ENCODE data around the gene PADI6. TPM values are rescaled to one million over a fixed set of nuclear protein-coding genes. Genes with fewer than 3 reads are reported as not detected.
A peak's percentile ranks its signal among the peaks of the same experiment; 100 is the strongest.

PADI6 gene
- total and polyA plus RNA-seq, 4 donors: not detected

DNA sequence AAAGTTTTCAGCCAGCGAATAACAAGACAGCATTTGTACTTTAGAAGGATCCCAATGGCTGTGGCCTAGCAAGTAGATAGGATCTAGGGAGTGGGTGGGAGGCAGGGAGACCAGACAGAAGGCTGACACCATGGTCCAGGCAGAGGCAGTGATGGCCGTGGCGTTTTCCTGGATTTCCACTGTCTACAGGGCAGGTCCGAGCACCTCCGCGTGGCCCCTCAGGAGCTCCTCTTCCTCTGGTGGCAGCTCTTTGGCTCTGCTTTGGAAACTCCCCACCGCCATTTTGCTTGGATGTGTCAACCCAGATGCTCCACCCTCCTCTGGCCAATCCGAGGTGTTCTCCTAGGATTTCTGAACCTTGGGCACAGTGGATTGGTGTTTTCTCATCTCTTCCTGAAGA is 38.9 kb upstream of the PADI6 start:
- Histone ChIP-seq H3K27me3 (ENCODE audit: control insufficient read depth in 3 of 3, insufficient read depth in 3 of 3, low read length in 2 of 3) (peaks cover 0 to 5% (median 0%) of the 10 kb centered on the region in 3 donors), H3K4me3 (no peak overlapping the region), H3K36me3 (ENCODE audit: control insufficient read depth in 4 of 4, insufficient read depth in 4 of 4, low read length in 4 of 4) (no peaks in the 10 kb centered on the region), H3K9me3 (ENCODE audit: control insufficient read depth in 4 of 4, insufficient read depth in 3 of 4, low read length in 3 of 4) (peaks cover 0 to 10% (median 0%) of the 10 kb centered on the region in 4 donors), H3K9ac (ENCODE audit: insufficient read depth in 1 of 2, low read length in 2 of 2) (no peak overlapping the region), H3K4me1 (ENCODE audit: control insufficient read depth in 5 of 5, insufficient read depth in 5 of 5, low read length in 5 of 5) (no peaks in the 10 kb centered on the region), H3K27ac (ENCODE audit: low read depth in 1 of 2, low read length in 1 of 2) (no peak overlapping the region)
- TF ChIP-seq, protein P1, sequence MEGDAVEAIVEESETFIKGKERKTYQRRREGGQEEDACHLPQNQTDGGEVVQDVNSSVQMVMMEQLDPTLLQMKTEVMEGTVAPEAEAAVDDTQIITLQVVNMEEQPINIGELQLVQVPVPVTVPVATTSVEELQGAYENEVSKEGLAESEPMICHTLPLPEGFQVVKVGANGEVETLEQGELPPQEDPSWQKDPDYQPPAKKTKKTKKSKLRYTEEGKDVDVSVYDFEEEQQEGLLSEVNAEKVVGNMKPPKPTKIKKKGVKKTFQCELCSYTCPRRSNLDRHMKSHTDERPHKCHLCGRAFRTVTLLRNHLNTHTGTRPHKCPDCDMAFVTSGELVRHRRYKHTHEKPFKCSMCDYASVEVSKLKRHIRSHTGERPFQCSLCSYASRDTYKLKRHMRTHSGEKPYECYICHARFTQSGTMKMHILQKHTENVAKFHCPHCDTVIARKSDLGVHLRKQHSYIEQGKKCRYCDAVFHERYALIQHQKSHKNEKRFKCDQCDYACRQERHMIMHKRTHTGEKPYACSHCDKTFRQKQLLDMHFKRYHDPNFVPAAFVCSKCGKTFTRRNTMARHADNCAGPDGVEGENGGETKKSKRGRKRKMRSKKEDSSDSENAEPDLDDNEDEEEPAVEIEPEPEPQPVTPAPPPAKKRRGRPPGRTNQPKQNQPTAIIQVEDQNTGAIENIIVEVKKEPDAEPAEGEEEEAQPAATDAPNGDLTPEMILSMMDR (IDR thresholded peaks at IDR 0.05; ENCODE audit: control extremely low read depth, extremely low read depth): no peak
- DNase-seq (no peak), ATAC-seq (ENCODE audit: insufficient read depth, low FRiP score) (no peak)
- WGBS, 2 donors: 90 to 93% methylated on average over 8 of the region's 8 CpGs

DNA sequence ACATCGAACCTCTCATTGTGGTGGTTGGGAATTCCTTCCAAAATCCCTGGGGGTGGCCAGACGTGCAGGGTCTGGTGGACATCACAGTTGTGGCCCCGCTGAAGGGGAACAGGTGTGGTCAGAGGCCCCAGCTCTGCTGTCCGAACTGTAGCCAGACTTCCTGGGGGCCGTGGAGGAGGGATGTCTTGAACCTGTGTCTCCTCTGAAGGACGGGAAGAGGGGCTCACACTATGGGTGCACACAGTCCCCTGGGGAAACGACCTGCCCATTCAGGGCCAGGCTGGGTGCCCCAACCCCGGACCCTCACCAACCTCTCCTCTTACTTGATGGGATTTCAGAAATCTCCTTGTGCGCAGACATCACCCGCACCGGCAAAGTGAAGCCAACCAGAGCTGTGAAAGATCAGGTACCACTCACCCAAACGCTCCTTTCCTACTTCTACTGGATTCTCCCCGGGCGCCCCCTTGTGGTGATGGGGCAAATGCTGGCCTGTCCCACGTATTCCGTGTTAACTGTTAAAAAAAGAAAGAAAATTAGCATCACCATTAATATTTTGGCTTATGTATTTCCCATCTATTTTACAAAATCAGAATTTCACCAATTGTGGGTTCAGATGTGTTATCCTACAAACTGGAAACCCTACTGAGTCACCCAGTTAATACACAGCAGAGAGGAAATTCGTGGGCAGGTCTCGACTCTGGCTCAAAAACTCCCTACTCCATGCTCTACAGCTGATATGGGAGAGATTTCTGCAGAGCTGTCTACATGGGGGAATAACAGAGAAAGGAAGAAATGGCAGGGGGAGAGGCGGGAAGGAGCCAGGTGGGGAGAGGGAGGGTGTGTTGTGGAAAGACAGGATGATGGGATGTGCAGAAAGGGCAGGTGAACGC is 35.9 kb upstream of the PADI6 start:
- Histone ChIP-seq H3K27me3 (ENCODE audit: control insufficient read depth in 3 of 3, insufficient read depth in 3 of 3, low read length in 2 of 3) (peaks cover 0 to 8% (median 0%) of the 10 kb centered on the region in 3 donors), H3K9me3 (ENCODE audit: control insufficient read depth in 4 of 4, insufficient read depth in 3 of 4, low read length in 3 of 4) (peaks cover 0 to 3% (median 0%) of the 10 kb centered on the region in 4 donors), H3K9ac (ENCODE audit: insufficient read depth in 1 of 2, low read length in 2 of 2) (no peak overlapping the region), H3K4me3 (no peak overlapping the region), H3K27ac (ENCODE audit: low read depth in 1 of 2, low read length in 1 of 2) (no peak overlapping the region), H3K4me1 (ENCODE audit: control insufficient read depth in 5 of 5, insufficient read depth in 5 of 5, low read length in 5 of 5) (no peaks in the 10 kb centered on the region), H3K36me3 (ENCODE audit: control insufficient read depth in 4 of 4, insufficient read depth in 4 of 4, low read length in 4 of 4) (no peaks in the 10 kb centered on the region)
- ATAC-seq (ENCODE audit: insufficient read depth, low FRiP score) (no peak), DNase-seq (peak; percentile 37 to 57 (median 37))
- TF ChIP-seq, protein P1 (IDR thresholded peaks at IDR 0.05; ENCODE audit: control extremely low read depth, extremely low read depth): peak; percentile 27
- 31 to 36% methylated on average over 19 to 20 of the region's 20 CpGs for WGBS, 2 donors

DNA sequence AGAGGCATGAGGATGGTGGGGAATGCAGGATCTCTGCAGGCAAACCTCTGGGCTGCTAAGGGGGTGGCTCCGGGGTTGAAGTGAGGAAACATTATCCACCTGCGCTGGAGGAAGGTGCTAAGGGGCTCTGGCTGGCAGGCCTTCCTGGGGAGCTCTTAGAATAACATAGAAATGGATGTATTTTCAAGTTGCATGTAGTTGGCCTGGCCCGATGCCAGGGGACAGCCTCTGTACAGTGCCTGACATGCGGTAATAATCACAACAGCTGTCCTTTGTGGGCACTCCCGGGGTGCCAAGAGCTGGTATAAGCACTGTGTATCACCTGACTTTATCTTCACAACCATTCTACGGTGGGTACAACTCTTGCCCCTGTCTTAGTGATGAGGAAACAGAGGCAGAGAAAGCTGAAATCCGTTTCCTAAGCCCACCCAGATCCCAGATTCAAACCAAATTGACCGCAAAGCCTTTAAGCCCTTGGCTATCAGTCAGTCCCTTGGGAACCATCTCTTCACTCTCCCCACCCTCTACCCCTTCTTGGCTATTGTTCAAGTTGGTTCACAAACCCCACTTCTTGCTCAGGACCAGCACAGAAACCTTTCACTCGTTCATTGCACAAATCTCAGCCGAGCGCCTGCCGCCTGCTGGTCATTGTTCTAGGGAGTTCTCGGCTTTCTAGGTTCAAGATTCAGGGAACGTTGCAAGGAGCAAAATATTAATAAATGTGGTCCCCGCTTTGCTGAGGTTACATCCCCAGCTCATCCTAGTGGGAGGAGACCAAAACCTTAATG is 33.1 kb upstream of the PADI6 start:
- 72 to 84% methylated on average over 15 of the region's 15 CpGs for WGBS, 2 donors
- Histone ChIP-seq H3K27me3 (ENCODE audit: control insufficient read depth in 3 of 3, insufficient read depth in 3 of 3, low read length in 2 of 3) (peaks cover 0 to 8% (median 0%) of the 10 kb centered on the region in 3 donors), H3K4me1 (ENCODE audit: control insufficient read depth in 5 of 5, insufficient read depth in 5 of 5, low read length in 5 of 5) (no peaks in the 10 kb centered on the region), H3K27ac (ENCODE audit: low read depth in 1 of 2, low read length in 1 of 2) (no peak overlapping the region), H3K9ac (ENCODE audit: insufficient read depth in 1 of 2, low read length in 2 of 2) (no peak overlapping the region), H3K4me3 (no peak overlapping the region), H3K9me3 (ENCODE audit: control insufficient read depth in 4 of 4, insufficient read depth in 3 of 4, low read length in 3 of 4) (no peaks in the 10 kb centered on the region), H3K36me3 (ENCODE audit: control insufficient read depth in 4 of 4, insufficient read depth in 4 of 4, low read length in 4 of 4) (no peaks in the 10 kb centered on the region)
- DNase-seq (no peak), ATAC-seq (ENCODE audit: insufficient read depth, low FRiP score) (no peak)
- TF ChIP-seq, protein P1 (IDR thresholded peaks at IDR 0.05; ENCODE audit: control extremely low read depth, extremely low read depth): no peak

Data from lung (tissue), 12 donors.